HG02884 (cell line): ENCODE data around the gene PDE11A.

ENCODE experiments used
- ATAC-seq: cut with Tn5 transposase; IDR thresholded peaks from one replicate; pipeline ENCODE4 v1.9.1; 2021; ENCODE audit warnings: mild to moderate bottlenecking, moderate library complexity; ENCODE audit not compliant: unreplicated experiment

The PDE11A gene

GRCh38 chr2:177673602-177674595, 398.7 kb downstream of the PDE11A start:
- no peak for ATAC-seq

- ATAC-seq: no peak
These were observed 400.9 kb downstream of the PDE11A start for GRCh38 chr2:177671662-177672061.

- peak; percentile 68 for ATAC-seq
These were observed 401.6 kb downstream of the PDE11A start for GRCh38 chr2:177670791-177671535.

GRCh38 chr2:177669625-177670330, 402.8 kb downstream of the PDE11A start:
- no peak for ATAC-seq

GRCh38 chr2:177669201-177669600, 403.4 kb downstream of the PDE11A start:
- no peak for ATAC-seq

GRCh38 chr2:177668617-177669016, 404.0 kb downstream of the PDE11A start:
- ATAC-seq: no peak

- no peak for ATAC-seq
These were observed 405.0 kb downstream of the PDE11A start for GRCh38 chr2:177667626-177668025.

GRCh38 chr2:177666408-177666807, 406.2 kb downstream of the PDE11A start:
- ATAC-seq: no peak

GRCh38 chr2:177665948-177666347, 406.6 kb downstream of the PDE11A start:
- no peak for ATAC-seq

- ATAC-seq: no peak
These were observed 407.2 kb downstream of the PDE11A start for GRCh38 chr2:177665328-177665727.

- no peak for ATAC-seq
These were observed 409.7 kb downstream of the PDE11A start for GRCh38 chr2:177662895-177663294.

- no peak for ATAC-seq
These were observed 411.8 kb downstream of the PDE11A start for GRCh38 chr2:177660742-177661141.

- ATAC-seq: no peak
These were observed 414.3 kb downstream of the PDE11A start for GRCh38 chr2:177658309-177658708.

GRCh38 chr2:177651833-177652232, 420.7 kb downstream of the PDE11A start:
- ATAC-seq: no peak

- ATAC-seq: no peak
These were observed 422.7 kb downstream of the PDE11A start for GRCh38 chr2:177649568-177650518.

GRCh38 chr2:177646791-177647190, 425.8 kb downstream of the PDE11A start:
- no peak for ATAC-seq

GRCh38 chr2:177646241-177646640, 426.3 kb downstream of the PDE11A start:
- no peak for ATAC-seq

- no peak for ATAC-seq
These were observed 431.2 kb downstream of the PDE11A start for GRCh38 chr2:177641331-177641730.

GRCh38 chr2:177640423-177640822, 432.2 kb downstream of the PDE11A start:
- no peak for ATAC-seq
